Neuron (in vitro differentiated cells): ENCODE data around the gene L3MBTL1.

Experiments
- H2AFZ ChIP-seq: one replicate; pipeline ENCODE4 v1.6.1; 2013; ENCODE audit warnings: low read depth, mild to moderate bottlenecking, inconsistent platforms, low read length, moderate library complexity
- H3K27me3 ChIP-seq: one replicate; pipeline ENCODE4 v1.6.1; 2013; ENCODE audit warnings: low read length; ENCODE audit not compliant: insufficient read depth
- H3K36me3 ChIP-seq: one replicate; pipeline ENCODE4 v1.6.1; 2013; ENCODE audit warnings: low read length; ENCODE audit not compliant: insufficient read depth
- H3K4me1 ChIP-seq: one replicate; pipeline ENCODE4 v1.6.1; 2013; ENCODE audit warnings: low read length; ENCODE audit not compliant: insufficient read depth
- H3K4me3 ChIP-seq: 2 replicates; pipeline ENCODE4 v1.5.1; 2013; ENCODE audit warnings: mild to moderate bottlenecking, low read length, moderate library complexity
- H3K9me3 ChIP-seq: one replicate; pipeline ENCODE4 v1.6.1; 2013; ENCODE audit warnings: low read length

L3MBTL1 gene

DNA sequence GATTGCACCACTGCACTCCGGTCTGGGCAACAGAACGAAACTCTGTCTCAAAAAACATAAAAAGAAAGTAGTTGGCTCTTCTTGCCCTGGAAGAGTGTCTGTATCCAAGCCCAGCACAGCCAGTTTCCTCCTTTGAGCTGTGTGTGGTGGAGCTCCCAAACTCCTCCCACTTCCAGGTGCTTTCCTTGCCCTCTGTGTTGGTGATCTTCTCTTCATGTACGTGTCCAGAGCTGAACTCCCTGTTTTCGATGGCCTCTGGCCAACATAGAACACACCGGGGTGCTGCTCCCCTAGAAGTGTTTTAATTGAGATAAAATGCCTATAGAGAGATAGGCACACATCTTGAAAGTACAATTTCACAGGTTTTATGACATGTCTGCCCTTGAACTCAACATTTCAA lies 34.7 kb downstream of the L3MBTL1 start:
- H3K4me3 ChIP-seq, result no peak overlapping the region
- H3K9me3 ChIP-seq, result peaks cover 4% of the 10 kb centered on the region
- H2AFZ ChIP-seq, result no peak overlapping the region
- H3K27me3 ChIP-seq, result no peaks in the 10 kb centered on the region
- no peaks in the 10 kb centered on the region for H3K4me1 ChIP-seq
- peaks cover 9% of the 10 kb centered on the region for H3K36me3 ChIP-seq

DNA sequence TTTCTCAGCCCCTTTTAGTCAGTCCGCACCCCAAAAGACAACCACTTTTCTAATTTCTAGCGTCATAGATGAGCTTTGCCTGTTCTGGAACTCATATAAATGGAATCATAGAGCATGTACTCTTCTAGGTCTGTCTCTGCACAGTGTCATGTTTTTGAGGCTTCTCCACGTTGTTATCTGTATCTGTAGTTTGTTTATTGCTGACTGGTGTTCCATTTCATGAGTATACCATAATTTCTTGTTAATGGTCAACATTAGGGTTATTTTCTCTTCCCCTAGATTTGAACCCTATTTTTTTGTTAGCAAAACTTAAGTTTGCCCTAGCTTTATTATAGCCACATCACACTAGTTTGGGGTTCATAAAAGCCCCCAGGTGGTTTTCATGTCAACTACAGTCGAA lies 35.2 kb downstream of the L3MBTL1 start:
- Histone ChIP-seq H3K36me3 (peaks cover 9% of the 10 kb centered on the region), H3K27me3 (no peaks in the 10 kb centered on the region), H3K4me1 (no peaks in the 10 kb centered on the region), H3K9me3 (peaks cover 4% of the 10 kb centered on the region), H3K4me3 (no peak overlapping the region), H2AFZ (no peak overlapping the region)

DNA sequence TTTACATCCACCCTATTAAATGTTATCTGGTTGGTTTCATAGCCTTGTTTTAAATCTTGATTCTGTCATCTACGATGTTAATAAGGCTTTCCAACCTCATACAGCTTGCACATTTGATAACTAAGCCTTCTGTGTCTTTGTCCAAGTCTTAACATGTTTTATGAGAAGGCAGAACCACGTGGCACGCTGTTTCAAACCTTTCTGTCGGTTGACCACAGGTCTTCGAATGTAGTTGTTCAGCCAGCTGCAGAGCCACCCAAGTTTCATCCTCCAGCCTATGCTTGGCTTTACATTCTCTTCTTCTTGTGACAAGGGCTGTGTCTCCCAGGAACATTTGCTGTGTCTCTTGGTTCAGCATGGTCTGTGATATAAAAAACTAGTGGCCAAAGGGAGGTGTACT lies 35.6 kb downstream of the L3MBTL1 start:
- Histone ChIP-seq H3K4me1 (no peaks in the 10 kb centered on the region), H3K4me3 (no peak overlapping the region), H3K36me3 (peaks cover 12% of the 10 kb centered on the region), H2AFZ (no peak overlapping the region), H3K9me3 (peaks cover 4% of the 10 kb centered on the region), H3K27me3 (no peaks in the 10 kb centered on the region)

DNA sequence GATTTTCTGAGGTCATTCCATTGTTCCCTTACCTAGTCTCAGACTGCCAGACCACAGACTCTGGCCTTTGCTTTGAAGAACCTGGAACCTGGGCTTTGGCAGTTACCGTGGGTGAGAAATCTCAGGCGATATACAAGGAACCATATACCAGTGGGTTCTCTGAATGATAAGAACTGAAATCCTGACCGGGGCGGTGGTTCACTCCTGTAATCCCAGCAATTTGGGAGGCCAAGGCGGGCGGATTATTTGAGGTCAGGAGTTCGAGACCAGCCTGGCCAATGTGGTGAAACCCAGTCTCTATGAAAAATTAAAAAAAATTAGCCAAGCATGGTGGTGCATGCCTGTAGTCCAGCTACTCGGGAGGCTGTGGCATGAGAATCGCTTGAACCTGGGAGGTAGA lies 37.0 kb downstream of the L3MBTL1 start:
- H3K27me3 ChIP-seq, result no peaks in the 10 kb centered on the region
- no peaks in the 10 kb centered on the region for H3K4me1 ChIP-seq
- peaks cover 13% of the 10 kb centered on the region for H3K36me3 ChIP-seq
- H3K9me3 ChIP-seq, result peaks cover 4% of the 10 kb centered on the region
- no peak overlapping the region for H2AFZ ChIP-seq
- no peak overlapping the region for H3K4me3 ChIP-seq

DNA sequence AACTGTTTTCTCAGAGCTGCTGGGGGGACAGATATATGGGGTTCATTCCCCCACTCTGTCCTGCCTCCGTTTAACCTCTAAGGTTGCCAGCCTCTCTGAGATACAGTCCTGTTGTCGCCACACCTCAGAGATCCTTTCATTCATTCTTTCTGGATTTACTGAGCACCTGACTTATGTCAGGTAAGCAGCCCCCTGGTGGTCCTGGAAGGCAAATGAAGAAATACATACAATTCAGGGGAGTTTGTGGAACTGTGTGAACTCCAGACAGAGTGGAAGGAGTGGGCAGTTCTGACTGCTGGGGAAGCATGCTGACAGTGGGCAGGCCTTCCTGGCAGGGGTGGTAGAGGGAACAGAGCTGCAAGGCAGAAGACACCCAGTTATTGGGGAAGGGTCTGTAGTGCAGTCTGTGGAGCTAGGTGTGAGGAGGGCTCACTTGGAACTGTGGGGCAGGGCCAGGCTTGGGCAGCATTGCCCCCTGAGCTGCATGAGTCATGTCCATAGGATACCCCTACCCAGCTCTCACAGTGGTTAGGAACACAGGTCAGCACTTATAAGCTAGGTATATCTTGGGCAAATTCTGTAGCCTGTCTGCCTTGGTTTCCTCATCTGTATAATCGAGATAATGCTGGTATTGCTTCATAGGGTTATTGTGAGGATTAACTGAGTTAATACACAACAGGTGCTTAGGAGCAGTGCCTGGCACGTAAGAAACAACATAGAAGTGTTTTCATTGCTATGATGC lies 38.5 kb downstream of the L3MBTL1 start:
- Histone ChIP-seq H3K36me3 (peaks cover 8% of the 10 kb centered on the region), H3K4me1 (no peaks in the 10 kb centered on the region), H3K27me3 (no peaks in the 10 kb centered on the region), H2AFZ (no peak overlapping the region), H3K9me3 (peaks cover 4% of the 10 kb centered on the region), H3K4me3 (no peak overlapping the region)

DNA sequence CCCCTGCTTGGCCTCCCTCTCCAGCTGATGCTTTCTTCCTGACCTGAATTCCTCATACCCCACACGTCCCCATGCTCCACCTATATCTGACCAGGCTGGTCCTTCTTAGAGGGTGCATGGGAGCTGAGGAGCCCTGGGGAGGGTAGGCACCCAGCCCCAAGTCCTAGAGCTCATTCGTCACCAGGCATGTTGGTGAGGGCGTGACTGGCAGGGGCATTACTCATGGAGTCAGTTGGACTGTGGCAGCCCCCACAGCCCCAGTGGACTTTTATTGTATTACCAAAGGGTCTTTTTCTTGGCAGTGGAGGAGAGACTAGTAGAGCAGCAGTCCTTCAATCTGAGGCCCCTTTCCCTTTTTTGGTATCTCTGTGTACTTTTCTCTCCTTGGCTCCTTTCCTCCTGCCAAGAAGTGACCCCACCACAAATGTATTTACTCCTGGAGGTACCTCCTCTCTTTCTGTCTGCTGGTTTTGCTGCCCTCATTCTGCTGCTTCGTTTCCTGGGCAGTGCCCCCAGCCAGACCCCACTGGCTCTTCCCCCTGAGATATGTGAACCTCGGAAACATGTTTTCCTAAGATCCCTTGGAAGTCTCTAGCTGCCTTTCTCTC lies 40.9 kb downstream of the L3MBTL1 start:
- peaks cover 2% of the 10 kb centered on the region for H3K27me3 ChIP-seq
- no peaks in the 10 kb centered on the region for H3K4me1 ChIP-seq
- H2AFZ ChIP-seq, result no peak overlapping the region
- peaks cover 8% of the 10 kb centered on the region for H3K36me3 ChIP-seq
- H3K9me3 ChIP-seq, result peaks cover 4% of the 10 kb centered on the region
- H3K4me3 ChIP-seq, result no peak overlapping the region

DNA sequence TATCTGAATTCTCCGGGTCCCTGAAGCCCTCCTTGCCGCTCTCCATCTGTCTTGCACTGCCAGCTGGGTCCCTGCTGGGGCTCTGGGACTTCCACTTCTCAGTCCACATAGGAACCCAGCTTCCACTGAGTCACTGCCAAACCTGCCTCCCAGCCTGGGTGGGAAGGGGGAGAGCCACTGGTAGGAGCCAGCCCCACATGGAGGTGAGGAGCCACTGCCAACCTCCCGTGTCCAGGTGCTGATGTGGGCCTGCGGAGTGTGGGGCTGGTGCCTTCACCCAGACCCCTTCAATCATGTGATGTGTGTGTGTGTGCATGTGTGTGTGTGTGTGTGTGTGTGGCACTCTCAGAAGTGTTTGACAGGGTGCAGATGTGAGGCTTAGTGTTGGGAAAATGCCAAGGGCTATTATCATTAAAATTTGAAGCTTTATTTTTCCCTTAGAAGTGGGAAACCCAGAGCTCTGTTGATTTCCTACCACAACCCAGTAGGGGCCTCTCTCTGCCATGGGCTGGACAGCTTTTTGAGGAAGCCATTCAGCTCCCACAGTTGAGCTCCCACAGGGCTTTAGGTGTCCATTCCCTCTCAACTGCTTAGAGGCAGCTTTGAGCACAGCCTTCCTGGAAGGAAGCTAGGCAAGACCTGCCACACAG lies 42.0 kb downstream of the L3MBTL1 start:
- no peak overlapping the region for H2AFZ ChIP-seq
- peaks cover 4% of the 10 kb centered on the region for H3K36me3 ChIP-seq
- H3K9me3 ChIP-seq, result peaks cover 4% of the 10 kb centered on the region
- H3K4me3 ChIP-seq, result no peak overlapping the region
- H3K27me3 ChIP-seq, result peaks cover 2% of the 10 kb centered on the region
- no peaks in the 10 kb centered on the region for H3K4me1 ChIP-seq

DNA sequence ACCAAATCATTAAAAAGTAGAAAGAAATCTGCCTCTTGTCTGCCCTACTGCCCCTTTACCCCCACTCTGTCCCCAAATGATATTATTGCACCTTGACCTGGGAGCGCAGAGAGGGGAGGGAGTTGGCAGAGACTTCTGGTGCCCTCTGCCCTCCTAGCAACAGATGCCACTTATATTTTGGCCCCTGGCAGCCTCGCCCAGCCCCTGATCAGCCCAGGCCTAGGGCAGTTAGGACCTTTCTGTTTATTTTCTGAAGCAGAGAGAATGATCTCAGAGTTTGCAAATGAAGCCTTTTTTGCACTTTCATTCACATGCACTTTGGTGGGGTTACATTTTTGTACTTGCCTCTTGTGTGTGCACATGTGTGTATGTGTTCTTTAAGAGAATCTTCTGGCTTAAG lies 43.0 kb downstream of the L3MBTL1 start:
- no peaks in the 10 kb centered on the region for H3K4me1 ChIP-seq
- no peak overlapping the region for H3K4me3 ChIP-seq
- H3K9me3 ChIP-seq, result peaks cover 4% of the 10 kb centered on the region
- H3K27me3 ChIP-seq, result peaks cover 2% of the 10 kb centered on the region
- H3K36me3 ChIP-seq, result peaks cover 4% of the 10 kb centered on the region
- no peak overlapping the region for H2AFZ ChIP-seq

DNA sequence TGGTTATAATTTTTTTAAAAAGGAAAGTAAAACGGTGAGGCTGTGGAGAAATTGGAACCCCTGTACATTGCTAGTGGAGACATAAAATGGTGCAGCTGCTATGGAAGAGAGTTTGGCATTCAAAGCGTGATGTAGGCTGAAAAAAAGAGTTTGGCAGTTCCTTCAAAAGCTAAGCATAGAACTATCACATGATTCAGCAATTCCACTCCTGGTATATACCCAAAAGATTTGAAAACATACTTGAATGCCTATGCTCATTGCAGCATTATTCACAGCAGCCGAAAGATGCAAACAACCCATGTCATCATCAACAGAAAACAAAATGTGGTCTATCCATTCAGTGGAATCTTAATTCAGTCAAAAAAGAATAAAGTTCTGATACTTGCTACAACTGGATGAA lies 46.9 kb downstream of the L3MBTL1 start:
- Histone ChIP-seq H3K27me3 (peaks cover 2% of the 10 kb centered on the region), H3K4me3 (no peak overlapping the region), H2AFZ (no peak overlapping the region), H3K9me3 (no peaks in the 10 kb centered on the region), H3K36me3 (no peaks in the 10 kb centered on the region), H3K4me1 (no peaks in the 10 kb centered on the region)

DNA sequence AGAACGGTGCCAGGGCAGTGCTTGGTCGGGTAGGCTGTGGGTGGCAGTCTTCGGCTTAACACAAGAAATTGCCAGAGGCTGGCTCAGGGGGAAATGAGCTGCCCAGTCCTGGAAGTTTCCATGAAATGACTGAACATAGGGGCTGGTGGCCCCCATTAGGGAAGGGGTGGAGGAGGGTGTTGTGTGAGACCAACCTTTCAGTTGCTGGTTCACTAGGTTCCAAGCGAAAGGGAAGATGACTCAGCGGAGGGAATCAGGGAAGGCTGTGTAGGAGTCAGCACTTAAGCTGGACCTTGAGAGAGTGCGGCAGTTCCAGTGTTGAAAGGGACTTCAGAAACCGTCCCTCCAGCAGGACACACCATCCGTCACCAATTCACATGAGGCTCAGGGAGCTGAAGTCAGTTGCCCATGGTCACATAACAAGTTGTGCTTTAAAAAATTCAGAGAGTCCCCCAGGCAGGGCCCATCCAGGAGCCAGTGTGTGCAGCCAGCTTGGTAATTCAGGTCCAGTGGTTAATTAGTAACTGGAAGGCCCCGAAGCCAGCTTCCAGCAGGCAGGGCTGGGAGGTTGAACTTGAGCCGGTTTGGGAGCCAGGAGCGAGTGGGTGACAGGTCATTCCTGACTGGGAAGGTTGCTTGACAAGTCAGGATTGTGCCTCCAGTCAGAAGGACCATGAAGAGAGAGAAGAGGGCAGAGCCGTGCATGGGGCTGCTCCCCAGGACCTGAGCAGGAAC lies 51.1 kb downstream of the L3MBTL1 start, which contains the start of gene SGK2:
TSS of gene SGK2 (plus strand) at position 616 of the 735 bp plus-strand sequence. CDS start 7,469 bp downstream, outside the sequence.
- Histone ChIP-seq H3K9me3 (no peaks in the 10 kb centered on the region), H2AFZ (no peak within 1 kb of the TSS), H3K4me3 (no peak within 1 kb of the TSS), H3K27me3 (no peaks in the 10 kb centered on the region), H3K36me3 (no peaks in the 10 kb centered on the region), H3K4me1 (no peaks in the 10 kb centered on the region)

DNA sequence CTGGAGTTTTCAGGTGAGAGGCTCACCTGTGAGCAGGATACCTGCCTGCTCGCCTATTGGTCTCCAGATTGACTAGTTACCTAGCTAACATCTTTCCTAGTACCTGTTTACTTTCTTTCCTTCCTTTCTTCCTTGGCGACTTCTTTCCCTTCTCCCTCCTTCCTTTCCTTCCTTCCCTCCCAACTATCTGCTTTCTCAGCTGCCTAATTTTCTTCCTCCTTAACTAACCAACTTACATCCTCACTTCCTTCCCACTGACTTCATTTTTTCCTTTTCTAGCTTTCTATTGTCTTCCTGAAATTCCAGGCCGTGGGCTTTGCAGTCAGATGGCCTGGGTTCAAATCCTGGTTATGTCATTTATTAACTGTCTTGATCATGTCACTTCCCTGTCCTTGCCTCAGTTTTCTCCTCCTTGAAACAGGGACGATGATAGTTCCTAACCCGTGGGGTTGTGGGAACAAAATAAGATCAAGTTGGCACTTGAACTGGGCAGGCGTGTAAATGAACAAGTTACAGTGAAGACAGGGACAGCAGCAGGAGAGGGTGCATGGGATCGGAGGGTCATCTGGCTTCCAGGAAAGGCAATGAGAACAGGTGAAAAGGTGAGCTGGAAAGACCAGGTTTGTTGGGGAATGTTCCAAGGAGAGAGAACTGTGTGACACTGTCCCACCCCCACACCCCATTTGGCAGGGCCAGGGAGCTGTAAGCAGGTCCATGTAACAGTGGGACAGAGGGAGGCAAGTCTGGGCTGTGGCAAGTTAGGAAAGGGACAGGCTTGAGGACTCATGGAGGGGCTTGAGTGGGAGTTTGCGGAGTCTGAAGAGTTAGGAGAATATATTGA lies 51.9 kb downstream of the L3MBTL1 start:
- H3K4me3 ChIP-seq, result no peak overlapping the region
- no peaks in the 10 kb centered on the region for H3K9me3 ChIP-seq
- no peaks in the 10 kb centered on the region for H3K27me3 ChIP-seq
- no peak overlapping the region for H2AFZ ChIP-seq
- H3K4me1 ChIP-seq, result no peaks in the 10 kb centered on the region
- H3K36me3 ChIP-seq, result no peaks in the 10 kb centered on the region

DNA sequence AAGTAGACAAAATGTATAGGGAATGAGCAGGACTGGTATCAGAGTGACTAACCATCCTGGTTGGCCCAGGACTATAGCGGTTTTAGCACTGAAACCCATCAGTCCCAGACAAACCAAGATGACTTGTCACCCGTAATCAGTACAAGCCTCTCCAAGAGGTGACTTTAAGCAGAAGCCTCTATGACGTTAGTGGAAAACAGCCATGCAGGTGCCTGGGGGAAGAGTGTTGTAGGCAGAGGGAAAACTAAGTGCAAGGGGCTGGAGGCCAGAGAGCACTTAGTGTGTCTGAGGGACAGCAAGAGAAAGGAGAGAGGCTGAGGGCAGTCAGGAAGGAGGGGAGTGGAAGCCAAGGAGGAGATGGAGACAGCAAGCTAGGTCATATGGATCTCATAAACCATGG lies 53.5 kb downstream of the L3MBTL1 start:
- Histone ChIP-seq H3K9me3 (no peaks in the 10 kb centered on the region), H3K4me3 (no peak overlapping the region), H2AFZ (no peak overlapping the region), H3K36me3 (no peaks in the 10 kb centered on the region), H3K4me1 (no peaks in the 10 kb centered on the region), H3K27me3 (no peaks in the 10 kb centered on the region)
